ENCODE data around the gene RECQL. TPM values are rescaled to one million over a fixed set of nuclear protein-coding genes. Genes with fewer than 3 reads are reported as not detected.

Gene RECQL
- total and polyA plus RNA-seq, 2 of the 8 experiments (the other 6 are each of a cell fraction or from before 2014, with no cell fraction given), result 8.1 to 40.3 TPM

GRCh38 chr12:21521541-21521940 is 20.1 kb upstream of the RECQL start:
- H3K23me2 ChIP-seq (ENCODE audit: low read depth, low read length), result no peaks in the 10 kb centered on the region
- H3K27me3 ChIP-seq (replicated peaks in 1 of 4; ENCODE audit: control insufficient read depth in 3 of 4, extremely low read depth in 1 of 4, insufficient read depth in 3 of 4, low read length in 3 of 4), result peaks cover 0 to 3% (median under 1%) of the 10 kb centered on the region in 4 experiments; a peak in 2 of 7 replicates
- no peak overlapping the region for H2BK5ac ChIP-seq (ENCODE audit: low read depth, low read length)
- 80% methylated on average over 1 of the region's 1 CpG; no CpG with 5 or more reads in 1 of the 2 experiments for WGBS, 2 experiments (ENCODE audit: extremely low coverage in 1 of 2, insufficient coverage in 1 of 2, insufficient read length in 1 of 2, insufficient replicate concordance in 2 of 2, low coverage in 1 of 2, low lambda C conversion rate in 2 of 2, missing lambda C conversion rate in 1 of 2)
- no peak overlapping the region for H3K27ac ChIP-seq (ENCODE audit: low read depth, low read length)
- H3K79me2 ChIP-seq (ENCODE audit: control insufficient read depth in 1 of 2, insufficient read depth in 2 of 2, low read length in 2 of 2), result no peaks in the 10 kb centered on the region
- no peak overlapping the region for H3K56ac ChIP-seq (replicated peaks; ENCODE audit: insufficient read length, low read depth, low read length)
- no peaks in the 10 kb centered on the region for H3K9me3 ChIP-seq (ENCODE audit: insufficient read depth in 2 of 2, low read depth in 1 of 2, low read length in 1 of 2)
- CTCF ChIA-PET (ENCODE audit: partially characterized antibody), result no interaction called here
- no peak overlapping the region for H4K8ac ChIP-seq (ENCODE audit: extremely low read depth, insufficient read depth, low read length)
- H2AFZ ChIP-seq (ENCODE audit: low read length), result no peak overlapping the region
- no peak for TF ChIP-seq SIN3A (conservative IDR thresholded peaks at IDR 0.05 in 1 of 2, IDR thresholded peaks at IDR 0.05 in 1 of 2; ENCODE audit: low read depth in 1 of 2, low read length in 2 of 2)
- TF ChIP-seq RFX5 (IDR thresholded peaks at IDR 0.05; ENCODE audit: borderline replicate concordance, low read depth, low read length), result no peak
- no peak for TF ChIP-seq SP4 (IDR thresholded peaks at IDR 0.05; ENCODE audit: low read length)
- TF ChIP-seq PHF8 (conservative IDR thresholded peaks at IDR 0.05; ENCODE audit: low read depth, low read length), result no peak
- TF ChIP-seq TAF7 (optimal IDR thresholded peaks at IDR 0.05; ENCODE audit: borderline replicate concordance, low read depth, low read length), result no peak
- no peak for TF ChIP-seq SIX5 (IDR thresholded peaks at IDR 0.05; ENCODE audit: low read depth, low read length)
- no peak for TF ChIP-seq EP300 (IDR thresholded peaks at IDR 0.05; ENCODE audit: borderline replicate concordance in 1 of 2, low read depth in 2 of 2, low read length in 2 of 2)
- TF ChIP-seq CHD1 (IDR thresholded peaks at IDR 0.05; ENCODE audit: low read depth, low read length), result no peak
- no peak for TF ChIP-seq SP1 (IDR thresholded peaks at IDR 0.05; ENCODE audit: low read depth, low read length)
- TF ChIP-seq SP2 (IDR thresholded peaks at IDR 0.05; ENCODE audit: low read length), result no peak
- no peak for TF ChIP-seq GABPA (IDR thresholded peaks at IDR 0.05; ENCODE audit: borderline replicate concordance, insufficient read depth, low read length)
- no peak for TF ChIP-seq TEAD4 (IDR thresholded peaks at IDR 0.05; ENCODE audit: low read depth, low read length)
- H2BK15ac ChIP-seq (ENCODE audit: low read length), result no peak overlapping the region
- DNase-seq (ENCODE audit: low read depth in 1 of 2, low spot score in 2 of 2) (no peak), FAIRE-seq (no peak)
- no peak overlapping the region for H3K18ac ChIP-seq (ENCODE audit: extremely low read depth, low read length)
- H2AK5ac ChIP-seq (ENCODE audit: low read depth, low read length), result no peak overlapping the region
- H4K5ac ChIP-seq (ENCODE audit: insufficient read length, low read depth, low read length), result no peak overlapping the region
- H3K4me3 ChIP-seq (ENCODE audit: extremely low read depth in 1 of 4, insufficient read depth in 2 of 4, low read depth in 3 of 4, low read length in 4 of 4), result no peak overlapping the region
- POLR2A ChIA-PET (ENCODE audit: partially characterized antibody), result interaction anchor here (1.0 kb wide), 1 partner anchor 11 kb away, joined by 3 read pairs; no protein-coding TSS in a partner anchor
- H3K79me1 ChIP-seq (ENCODE audit: low read depth, low read length), result no peaks in the 10 kb centered on the region
- peaks cover 0 to 3% (median 0%) of the 10 kb centered on the region in 4 experiments; a peak in 2 of 8 replicates for H3K36me3 ChIP-seq (ENCODE audit: control insufficient read depth in 2 of 4, insufficient read depth in 4 of 4, low read length in 3 of 4)
- H2BK120ac ChIP-seq (replicated peaks; ENCODE audit: low read depth, low read length), result no peak overlapping the region
- H3K4ac ChIP-seq (replicated peaks; ENCODE audit: insufficient read length, low read depth, low read length), result no peak overlapping the region
- no peak overlapping the region for H4K91ac ChIP-seq (replicated peaks; ENCODE audit: insufficient read length, low read length)
- H3K4me2 ChIP-seq (ENCODE audit: insufficient read depth in 1 of 2, low read depth in 2 of 2, low read length in 2 of 2), result no peak overlapping the region
- no peak overlapping the region for H3K23ac ChIP-seq (ENCODE audit: insufficient read length)
- no peaks in the 10 kb centered on the region for H4K20me1 ChIP-seq (replicated peaks in 1 of 2; ENCODE audit: control insufficient read depth in 1 of 2, insufficient read depth in 2 of 2, low read length in 2 of 2)
- no peak overlapping the region for H2BK12ac ChIP-seq (ENCODE audit: low read depth, low read length)
- H3K14ac ChIP-seq (ENCODE audit: insufficient read length), result no peak overlapping the region
- H3K4me1 ChIP-seq (replicated peaks in 1 of 4; ENCODE audit: control insufficient read depth in 3 of 4, insufficient read depth in 4 of 4, low read length in 3 of 4), result no peaks in the 10 kb centered on the region
- no peak overlapping the region for H2BK20ac ChIP-seq (ENCODE audit: low read length)
- H3K9ac ChIP-seq (replicated peaks in 1 of 4; ENCODE audit: extremely low read depth in 1 of 4, low read depth in 3 of 4, low read length in 3 of 4), result no peak overlapping the region

All from H1 (cell line).